HCT116 (cell line): ENCODE results near the gene PITPNC1. TPM values are rescaled to one million over a fixed set of nuclear protein-coding genes. Genes with fewer than 3 reads are reported as not detected.

Experiments used
- ATAC-seq: fragments of 200-7000 bp; cut with Tn5 transposase; 2 replicates; pipeline ENCODE4 v1.9.1; 2020; ENCODE audit warnings: mild to moderate bottlenecking, moderate library complexity
- BruUV-seq: library from RNA; stranded (reverse); fragments of 400-500 nt; replicated peaks from 2 replicates; lab custom pipeline; 2021; lab: Mats Ljungman, UMichigan
- CTCF ChIA-PET: fragments of 300-600 bp; sonication (Branson Sonifier 250); formaldehyde crosslinking; loops from one replicate; lab custom pipeline; 2021; ENCODE audit warnings: antibody characterized with exemption; lab: Charles Lee
- POLR2A ChIA-PET: fragments of 300-600, 350-600 bp; sonication (Branson Sonifier 250); formaldehyde crosslinking; loops from one replicate; lab custom pipeline; 2021; ENCODE audit warnings: antibody characterized with exemption; lab: Charles Lee
- RAD21 ChIA-PET, 2 experiments: fragments of 300-600 bp; sonication (Branson Sonifier 250); formaldehyde crosslinking; loops; one replicate each; lab custom pipeline; 2023; ENCODE audit warnings: low total read pairs in 2 of 2; ENCODE audit not compliant: uncharacterized antibody in 2 of 2, unreplicated experiment in 2 of 2, low non-redundant PET in 1 of 2; lab: Charles Lee
- DNase-seq: peaks from one replicate; pipeline ENCODE4 v3.0.0-alpha.2; 2010; ENCODE audit warnings: low read depth, low spot score
- H2AFZ ChIP-seq: fragments of 200-600 bp; shearing (Covaris generic), sonication (generic); 2 replicates; pipeline ENCODE4 v1.6.1; 2017; ENCODE audit warnings: low read depth, mixed run types, mixed read lengths, antibody characterized with exemption, low read length; ENCODE audit not compliant: poor library complexity, severe bottlenecking
- H3K27ac ChIP-seq: 2 replicates; pipeline ENCODE4 v1.5.1; 2012; ENCODE audit warnings: low read depth, low read length
- H3K27me3 ChIP-seq: fragments of 200-600 bp; sonication (generic); 2 replicates; pipeline ENCODE4 v1.6.1; 2016; ENCODE audit warnings: mixed run types, low read length, mixed read lengths; ENCODE audit not compliant: insufficient read depth
- H3K36me3 ChIP-seq, 2 experiments: fragments of 200-500 bp in 1 of 2; fragments of 200-600 bp in 1 of 2; sonication (Bioruptor generic) in 1 of 2; sonication (generic) in 1 of 2; 2 replicates each; pipeline versions ENCODE4 v1.5.1 to v1.6.1; 2014 to 2016; ENCODE audit warnings: low read length in 2 of 2, inconsistent platforms in 1 of 2, mixed read lengths in 1 of 2, mixed run types in 1 of 2; ENCODE audit not compliant: insufficient read depth in 2 of 2, control insufficient read depth in 1 of 2
- H3K4me1 ChIP-seq, 2 experiments: fragments of 200-600 bp in 1 of 2; sonication (generic) in 1 of 2; 2 replicates each; pipeline versions ENCODE4 v1.5.1 to v1.6.1; 2012 to 2017; ENCODE audit warnings: low read length in 2 of 2, inconsistent platforms in 1 of 2, mild to moderate bottlenecking in 1 of 2, mixed read lengths in 1 of 2, mixed run types in 1 of 2, moderate library complexity in 1 of 2; ENCODE audit not compliant: insufficient read depth in 2 of 2, control insufficient read depth in 1 of 2
- H3K4me2 ChIP-seq: fragments of 200-600 bp; sonication (generic); 2 replicates; pipeline ENCODE4 v1.6.1; 2017; ENCODE audit warnings: mixed run types, low read length, mixed read lengths
- H3K4me3 ChIP-seq, 2 experiments: fragments of 200-600 bp in 1 of 2; sonication (generic) in 1 of 2; replicated peaks in 1 of 2; 2 replicates each; pipeline ENCODE4 v1.5.1; 2011 to 2016; ENCODE audit warnings: low read length in 2 of 2, control low read depth in 1 of 2, low read depth in 1 of 2, mild to moderate bottlenecking in 1 of 2, mixed read lengths in 1 of 2, mixed run types in 1 of 2
- H3K79me2 ChIP-seq: fragments of 200-600 bp; sonication (generic); 2 replicates; pipeline ENCODE4 v1.6.1; 2017; ENCODE audit warnings: mild to moderate bottlenecking, mixed run types, low read length, moderate library complexity, mixed read lengths; ENCODE audit not compliant: insufficient read depth
- H3K9ac ChIP-seq: fragments of 200-600 bp; sonication (generic); 2 replicates; pipeline ENCODE4 v1.6.1; 2016; ENCODE audit warnings: low read length, mixed read lengths
- H3K9me2 ChIP-seq: fragments of 200-600 bp; sonication (generic), shearing (Covaris generic); 2 replicates; pipeline ENCODE4 v1.6.1; 2017; ENCODE audit warnings: mixed run types, mild to moderate bottlenecking, moderate library complexity; ENCODE audit not compliant: insufficient read depth
- H3K9me3 ChIP-seq, 2 experiments: fragments of 200-500 bp in 1 of 2; fragments of 200-600 bp in 1 of 2; sonication (Bioruptor generic) in 1 of 2; sonication (generic) in 1 of 2; 2 replicates each; pipeline ENCODE4 v1.6.1; 2014 to 2017; ENCODE audit warnings: low read length in 2 of 2, mixed read lengths in 2 of 2, inconsistent platforms in 1 of 2, low read depth in 1 of 2, mild to moderate bottlenecking in 1 of 2, mixed run types in 1 of 2, moderate library complexity in 1 of 2; ENCODE audit not compliant: control insufficient read depth in 1 of 2, insufficient read depth in 1 of 2
- H4K20me1 ChIP-seq: fragments of 200-600 bp; sonication (generic), shearing (Covaris generic); 2 replicates; pipeline ENCODE4 v1.6.1; 2017; ENCODE audit warnings: mixed run types, mild to moderate bottlenecking, moderate library complexity; ENCODE audit not compliant: insufficient read depth
- CBX3 ChIP-seq: IDR thresholded peaks from 2 replicates; pipeline ENCODE4 v1.6.1; 2012; ENCODE audit warnings: low read depth
- CEBPB ChIP-seq: IDR thresholded peaks from 2 replicates; pipeline ENCODE4 v1.6.1; 2012; ENCODE audit warnings: low read depth
- CTCF ChIP-seq, 3 experiments: fragments of 200-600 bp in 1 of 3; sonication (generic) in 1 of 3; IDR thresholded peaks in 2 of 3; conservative IDR thresholded peaks in 1 of 3; 2 replicates each; pipeline ENCODE4 v1.5.1; 2012 to 2017; ENCODE audit warnings: low read depth in 2 of 3, low read length in 2 of 3, antibody characterized with exemption in 1 of 3, borderline replicate concordance in 1 of 3, control low read depth in 1 of 3, mild to moderate bottlenecking in 1 of 3, mixed read lengths in 1 of 3, mixed run types in 1 of 3, moderate library complexity in 1 of 3; ENCODE audit not compliant: insufficient read depth in 1 of 3
- EGR1 ChIP-seq: IDR thresholded peaks from 2 replicates; pipeline ENCODE4 v1.6.1; 2012; ENCODE audit warnings: low read depth
- ELF1 ChIP-seq: IDR thresholded peaks from 2 replicates; pipeline ENCODE4 v1.6.1; 2012; ENCODE audit warnings: low read depth, borderline replicate concordance
- FOSL1 ChIP-seq: IDR thresholded peaks from 2 replicates; pipeline ENCODE4 v1.6.1; 2012; ENCODE audit warnings: low read depth
- MAX ChIP-seq: IDR thresholded peaks from 2 replicates; pipeline ENCODE4 v1.6.1; 2012
- POLR2AphosphoS5 ChIP-seq: IDR thresholded peaks from 2 replicates; pipeline ENCODE4 v1.6.1; 2011; ENCODE audit warnings: mild to moderate bottlenecking, low read depth, low read length, moderate library complexity
- SIN3A ChIP-seq: IDR thresholded peaks from 2 replicates; pipeline ENCODE4 v1.6.1; 2012; ENCODE audit warnings: low read depth
- SP1 ChIP-seq: IDR thresholded peaks from 2 replicates; pipeline ENCODE4 v1.6.1; 2012; ENCODE audit warnings: low read depth
- SRF ChIP-seq: IDR thresholded peaks from 2 replicates; pipeline ENCODE4 v1.6.1; 2012; ENCODE audit warnings: low read depth
- TCF7L2 ChIP-seq: IDR thresholded peaks from 2 replicates; pipeline ENCODE4 v1.7.0; 2011; ENCODE audit warnings: borderline replicate concordance, inconsistent platforms; ENCODE audit not compliant: insufficient read depth, insufficient read length; ENCODE audit errors: extremely low read depth
- ZFX ChIP-seq: fragments of 450-650 bp; IDR thresholded peaks from 2 replicates; pipeline ENCODE4 v1.6.1; 2017
- intact Hi-C: fragments of 100-400 bp; cut with micrococcal nuclease; formaldehyde crosslinking; loops from 2 replicates; pipeline ENCODE4 v1.10.0; 2022
- total RNA-seq: library from RNA; stranded (reverse); gene quantifications from one replicate; pipeline ENCODE4 v1.2.1, GENCODE V29; 2021; ENCODE audit not compliant: unreplicated experiment
- TF ChIP-seq, protein P1 (sequence below): IDR thresholded peaks from 2 replicates; pipeline ENCODE4 v1.6.1; 2012

PITPNC1 gene
- total RNA-seq, 1 experiment from 2014 or later: 41.9 TPM

DNA sequence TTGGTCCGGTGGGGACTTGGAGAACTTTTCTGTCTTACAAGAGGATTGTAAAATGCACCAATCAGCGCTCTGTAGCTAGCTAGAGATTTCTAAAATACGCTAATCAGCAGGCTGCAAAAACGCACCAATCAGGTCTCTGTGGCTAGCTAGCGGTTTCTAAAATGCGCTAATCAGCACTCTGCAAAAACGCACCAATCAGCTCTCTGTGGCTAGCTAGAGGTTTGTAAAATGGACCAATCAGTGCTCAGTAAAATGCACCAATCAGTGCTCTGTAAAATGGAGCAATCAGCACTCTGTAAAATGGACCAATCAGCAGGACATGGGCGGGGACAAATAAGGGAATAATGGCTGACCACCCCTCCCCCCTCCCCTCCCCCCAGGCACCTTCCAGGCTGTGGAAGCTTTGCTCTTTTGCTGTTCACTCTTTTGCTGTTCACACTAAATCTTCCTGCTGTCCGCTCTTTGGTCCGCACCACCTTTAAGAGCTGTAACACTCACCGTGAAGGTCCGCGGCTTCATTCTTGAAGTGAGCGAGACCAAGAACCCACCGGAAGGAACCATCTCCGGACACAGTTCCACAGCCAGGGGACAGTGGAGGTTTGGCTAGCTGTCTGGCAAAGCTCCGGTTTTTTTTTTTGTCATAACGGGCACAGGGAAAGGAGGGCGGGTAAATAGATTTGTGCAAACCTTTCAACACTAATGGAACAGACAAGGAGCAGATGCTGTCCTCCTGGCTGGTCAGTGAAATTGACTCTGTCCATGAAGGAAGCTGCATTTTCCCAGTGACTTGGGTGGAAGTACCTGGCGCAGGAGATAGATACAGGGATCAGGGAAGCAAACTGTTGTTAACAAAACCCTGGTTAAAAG lies 8.3 kb downstream of the PITPNC1 start:
- Histone ChIP-seq H3K4me3 (no peak overlapping the region), H3K9ac (no peak overlapping the region), H3K79me2 (peaks cover 71% of the 10 kb centered on the region), H2AFZ (no peak overlapping the region), H4K20me1 (no peaks in the 10 kb centered on the region), H3K4me2 (no peak overlapping the region), H3K27ac (0 out of 2 replicates have a peak overlapping the region, but pooled peaks have one; percentile 3), H3K4me1 (peaks cover 9 to 42% of the 10 kb centered on the region in 2 experiments), H3K27me3 (no peaks in the 10 kb centered on the region), H3K36me3 (no peaks in the 10 kb centered on the region), H3K9me2 (no peaks in the 10 kb centered on the region), H3K9me3 (no peaks in the 10 kb centered on the region)
- RAD21 ChIA-PET: interaction anchor here in 1 of 2 experiments (0.6 kb wide), 1 partner anchor 9 kb away, joined by 3 read pairs; no protein-coding TSS in a partner anchor
- TF ChIP-seq SP1: no peak; the same call in 1 of the 2 replicates
- no peak for TF ChIP-seq POLR2AphosphoS5
- CTCF ChIA-PET: interaction anchor here (0.8 to 5.5 kb wide), 5 partner anchors 13 to 303 kb away, joined by 3 to 50 read pairs (median 6); no protein-coding TSS in a partner anchor
- ATAC-seq: peak; percentile 18; the same call in 1 of the 2 replicates
- POLR2A ChIA-PET: interaction anchor here (0.9 kb wide), 1 partner anchor 35 kb away, joined by 4 read pairs; no protein-coding TSS in a partner anchor
- no TSS peak for BruUV-seq
- intact Hi-C loops: no loop called here
- no peak for DNase-seq

DNA sequence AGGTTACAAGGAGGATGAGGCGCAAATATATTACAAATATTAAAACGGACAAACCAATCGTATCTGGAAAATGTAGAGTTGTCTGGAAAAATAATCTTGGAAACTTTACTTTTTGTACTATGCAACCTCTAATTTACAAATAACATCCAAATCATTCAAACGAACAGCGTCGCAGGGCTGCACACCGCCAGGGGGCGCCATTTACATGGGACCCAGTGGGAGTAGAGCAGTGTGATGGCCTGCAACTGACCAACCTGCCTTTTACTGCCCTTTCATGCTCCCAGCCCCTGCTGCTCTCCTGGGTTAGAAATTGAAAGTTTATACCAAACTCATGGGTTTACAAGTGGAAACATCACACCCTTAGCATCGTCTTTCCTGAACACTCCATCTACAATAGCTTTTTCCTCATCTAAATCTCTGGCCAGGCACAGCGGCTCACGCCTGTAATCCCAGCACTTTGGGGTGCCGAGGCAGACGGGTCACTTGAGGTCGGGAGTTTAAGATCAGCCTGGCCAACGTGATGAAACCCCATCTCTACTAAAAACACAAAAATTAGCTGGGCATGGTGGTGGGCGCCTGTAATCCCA lies 10.0 kb downstream of the PITPNC1 start:
- Histone ChIP-seq H3K4me2 (no peak overlapping the region), H4K20me1 (no peaks in the 10 kb centered on the region), H3K4me1 (peaks cover 18 to 51% of the 10 kb centered on the region in 2 experiments), H3K4me3 (no peak overlapping the region), H2AFZ (no peak overlapping the region), H3K27ac (no peak overlapping the region), H3K79me2 (peaks cover 75% of the 10 kb centered on the region), H3K27me3 (no peaks in the 10 kb centered on the region), H3K9me3 (no peaks in the 10 kb centered on the region), H3K36me3 (no peaks in the 10 kb centered on the region), H3K9ac (no peak overlapping the region), H3K9me2 (no peaks in the 10 kb centered on the region)
- ATAC-seq (peak; percentile 74), DNase-seq (peak; percentile 64)
- ChIA-PET POLR2A (no interaction called here), RAD21 (interaction anchor here in 1 of 2 experiments (1.0 to 2.0 kb wide), 2 partner anchors 88 to 216 kb away, joined by 3 to 7 read pairs; no protein-coding TSS in a partner anchor), CTCF (interaction anchor here (1.0 to 5.5 kb wide), 10 partner anchors 8 to 217 kb away, joined by 3 to 50 read pairs (median 4); no protein-coding TSS in a partner anchor)
- no TSS peak for BruUV-seq
- intact Hi-C loops: loop anchor here (1.0 kb wide), 2 partner anchors 88 to 302 kb away; no protein-coding TSS in a partner anchor
- no peak for TF ChIP-seq EGR1
- no peak for TF ChIP-seq ZFX
- TF ChIP-seq SRF: no peak
- TF ChIP-seq, protein P1, sequence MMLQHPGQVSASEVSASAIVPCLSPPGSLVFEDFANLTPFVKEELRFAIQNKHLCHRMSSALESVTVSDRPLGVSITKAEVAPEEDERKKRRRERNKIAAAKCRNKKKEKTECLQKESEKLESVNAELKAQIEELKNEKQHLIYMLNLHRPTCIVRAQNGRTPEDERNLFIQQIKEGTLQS: no peak
- TF ChIP-seq CBX3: 0 out of 2 replicates have a peak, but pooled peaks have one; percentile 24
- TF ChIP-seq CEBPB: no peak
- no peak for TF ChIP-seq SP1
- TF ChIP-seq SIN3A: no peak
- no peak for TF ChIP-seq POLR2AphosphoS5
- TF ChIP-seq CTCF (IDR thresholded peaks at IDR 0.05 in 2 of 3, conservative IDR thresholded peaks at IDR 0.05 in 1 of 3; ENCODE audit: borderline replicate concordance in 1 of 3, insufficient read depth in 1 of 3, low read depth in 2 of 3, low read length in 2 of 3): peak; percentile 97 to 100 (median 99)
- TF ChIP-seq FOSL1: no peak
- TF ChIP-seq ELF1: no peak
- no peak for TF ChIP-seq MAX
- no peak for TF ChIP-seq TCF7L2
